ENCODE measurements around the gene PRAMEF10.
"Not testable (repeated sequence)": the region's sequence is repeated elsewhere in the genome, so short reads cannot be mapped to it uniquely, and the experiment has no call there.

Gene PRAMEF10

GRCh38 chr1:12898170-12898569 is at the start of gene PRAMEF10:
TSS of gene PRAMEF10 (minus strand) at chr1:12898270. CDS start at chr1:12895847, 2,423 bp downstream.
- not testable (repeated sequence) for DNase-seq (ENCODE audit: low spot score)

- DNase-seq (ENCODE audit: low spot score), result not testable (repeated sequence)
Measured at GRCh38 chr1:12947480-12947879, 49.4 kb upstream of the PRAMEF10 start, which contains the start of gene PRAMEF6. TSS of gene PRAMEF6 (minus strand) at chr1:12947580. CDS start at chr1:12942518, 5,062 bp downstream.

GRCh38 chr1:12924368-12924767 is 26.3 kb upstream of the PRAMEF10 start:
- DNase-seq (ENCODE audit: low spot score), result not testable (repeated sequence)

GRCh38 chr1:12921749-12922148 is 23.7 kb upstream of the PRAMEF10 start:
- peak; percentile 1 for DNase-seq (ENCODE audit: low spot score)

- DNase-seq (ENCODE audit: low spot score), result not testable (repeated sequence)
Measured at GRCh38 chr1:12916310-12916709, 18.2 kb upstream of the PRAMEF10 start, which contains the start of gene PRAMEF7. TSS of gene PRAMEF7 (plus strand) at chr1:12916610. CDS start at chr1:12917693, 1,083 bp downstream.

- DNase-seq (ENCODE audit: low spot score), result not testable (repeated sequence)
Measured at GRCh38 chr1:12903793-12904572, 5.9 kb upstream of the PRAMEF10 start.

GRCh38 chr1:12899186-12899585 is 1.1 kb upstream of the PRAMEF10 start:
- not testable (repeated sequence) for DNase-seq (ENCODE audit: low spot score)

- DNase-seq (ENCODE audit: low spot score), result not testable (repeated sequence)
Measured at GRCh38 chr1:12886101-12886500, 12.0 kb downstream of the PRAMEF10 start, which contains the start of gene PRAMEF4. TSS of gene PRAMEF4 (minus strand) at chr1:12886201. CDS start at chr1:12883394, 2,807 bp downstream.

- DNase-seq (ENCODE audit: low spot score), result not testable (repeated sequence)
Measured at GRCh38 chr1:12878453-12878852, 19.6 kb downstream of the PRAMEF10 start.

GRCh38 chr1:12863131-12863880 is 34.8 kb downstream of the PRAMEF10 start:
- DNase-seq (ENCODE audit: low spot score), result not testable (repeated sequence)

- not testable (repeated sequence) for DNase-seq (ENCODE audit: low spot score)
Measured at GRCh38 chr1:12856786-12857185, 41.3 kb downstream of the PRAMEF10 start, which contains the start of gene PRAMEF2. TSS of gene PRAMEF2 (plus strand) at chr1:12857086. CDS start at chr1:12859010, 1,924 bp downstream.

- peak; percentile 22 for DNase-seq (ENCODE audit: low spot score)
Measured at GRCh38 chr1:12851779-12852178, 46.3 kb downstream of the PRAMEF10 start.

- not testable (repeated sequence) for DNase-seq (ENCODE audit: low spot score)
Measured at GRCh38 chr1:12848620-12849019, 49.5 kb downstream of the PRAMEF10 start, which contains the start of gene HNRNPCL1. TSS of gene HNRNPCL1 (minus strand) at chr1:12848720. CDS start at chr1:12848289, 431 bp downstream.

All from SW480 (cell line).